DOHH2 (cell line): ENCODE results near the gene CEACAM7.

Experiments
- H3F3A ChIP-seq: fragments of 200-600 bp; sonication (generic), shearing (Covaris generic); 2 replicates; pipeline ENCODE4 v1.6.0; 2016; ENCODE audit warnings: antibody characterized with exemption, mild to moderate bottlenecking; ENCODE audit not compliant: control insufficient read depth, insufficient read depth
- H3K27ac ChIP-seq: fragments of 200-600 bp; sonication (generic); 2 replicates; pipeline ENCODE4 v1.5.1; 2014; ENCODE audit warnings: low read depth, mild to moderate bottlenecking, low read length, moderate library complexity
- H3K27me3 ChIP-seq: fragments of 200-600 bp; sonication (generic); 2 replicates; pipeline ENCODE4 v1.6.1; 2014; ENCODE audit warnings: mild to moderate bottlenecking, low read length, mixed read lengths; ENCODE audit not compliant: control insufficient read depth
- H3K36me3 ChIP-seq: fragments of 200-600 bp; sonication (generic); 2 replicates; pipeline ENCODE4 v1.6.1; 2014; ENCODE audit warnings: mild to moderate bottlenecking, low read length, moderate library complexity, mixed read lengths; ENCODE audit not compliant: control insufficient read depth
- H3K4me1 ChIP-seq: fragments of 200-600 bp; sonication (generic); 2 replicates; pipeline ENCODE4 v1.6.1; 2014; ENCODE audit warnings: mild to moderate bottlenecking, low read length, mixed read lengths; ENCODE audit not compliant: control insufficient read depth
- H3K4me2 ChIP-seq: fragments of 200-600 bp; sonication (generic); 2 replicates; pipeline ENCODE4 v1.6.0; 2014; ENCODE audit warnings: mild to moderate bottlenecking, low read length, moderate library complexity
- H3K4me3 ChIP-seq: fragments of 200-600 bp; sonication (generic); 2 replicates; pipeline ENCODE4 v1.5.1; 2014; ENCODE audit warnings: mild to moderate bottlenecking, low read length, mixed read lengths
- H3K79me2 ChIP-seq: fragments of 200-600 bp; sonication (generic); 2 replicates; pipeline ENCODE4 v1.6.1; 2014; ENCODE audit warnings: mild to moderate bottlenecking, low read length, mixed read lengths; ENCODE audit not compliant: control insufficient read depth
- H3K9me2 ChIP-seq: fragments of 200-600 bp; sonication (generic); replicated peaks from 2 replicates; pipeline ENCODE4 v1.6.1; 2014; ENCODE audit warnings: mild to moderate bottlenecking, low read length, mixed read lengths; ENCODE audit not compliant: control insufficient read depth
- H3K9me3 ChIP-seq: fragments of 200-600 bp; sonication (generic); 2 replicates; pipeline ENCODE4 v1.6.1; 2014; ENCODE audit warnings: antibody characterized with exemption, low read length, mixed read lengths; ENCODE audit not compliant: control insufficient read depth, insufficient read depth
- H4K20me1 ChIP-seq: fragments of 200-600 bp; sonication (generic); 2 replicates; pipeline ENCODE4 v1.6.0; 2014; ENCODE audit warnings: low read depth, mild to moderate bottlenecking, antibody characterized with exemption, low read length, moderate library complexity; ENCODE audit not compliant: control insufficient read depth, insufficient read depth
- EZH2phosphoT487 ChIP-seq: fragments of 200-600 bp; sonication (generic); IDR thresholded peaks from 2 replicates; pipeline ENCODE4 v1.6.1; 2017; ENCODE audit warnings: borderline replicate concordance, mild to moderate bottlenecking, antibody characterized with exemption, low read length, moderate library complexity, mixed read lengths
- TF ChIP-seq, protein P1 (sequence below): fragments of 200-600 bp; sonication (generic); IDR thresholded peaks from one replicate; pipeline ENCODE4 v1.5.1; 2014; ENCODE audit warnings: antibody characterized with exemption, mild to moderate bottlenecking, low read depth, low read length; ENCODE audit not compliant: poor library complexity, severe bottlenecking

CEACAM7 gene

GRCh38 chr19:41699968-41700323 lies 11.9 kb upstream of the CEACAM7 start:
- no peaks in the 10 kb centered on the region for H3K79me2 ChIP-seq
- H3K27me3 ChIP-seq: peaks cover 3% of the 10 kb centered on the region; the same call in 1 of the 2 replicates
- no peaks in the 10 kb centered on the region for H3K9me3 ChIP-seq
- H3K36me3 ChIP-seq: no peaks in the 10 kb centered on the region
- no peaks in the 10 kb centered on the region for H3K9me2 ChIP-seq
- H3K27ac ChIP-seq: no peak overlapping the region
- no peaks in the 10 kb centered on the region for H3K4me1 ChIP-seq
- no peaks in the 10 kb centered on the region; the same call in 1 of the 2 replicates for H4K20me1 ChIP-seq
- no peak overlapping the region for H3K4me3 ChIP-seq
- no peak overlapping the region for H3K4me2 ChIP-seq
- no peaks in the 10 kb centered on the region for H3F3A ChIP-seq
- TF ChIP-seq, protein P1, sequence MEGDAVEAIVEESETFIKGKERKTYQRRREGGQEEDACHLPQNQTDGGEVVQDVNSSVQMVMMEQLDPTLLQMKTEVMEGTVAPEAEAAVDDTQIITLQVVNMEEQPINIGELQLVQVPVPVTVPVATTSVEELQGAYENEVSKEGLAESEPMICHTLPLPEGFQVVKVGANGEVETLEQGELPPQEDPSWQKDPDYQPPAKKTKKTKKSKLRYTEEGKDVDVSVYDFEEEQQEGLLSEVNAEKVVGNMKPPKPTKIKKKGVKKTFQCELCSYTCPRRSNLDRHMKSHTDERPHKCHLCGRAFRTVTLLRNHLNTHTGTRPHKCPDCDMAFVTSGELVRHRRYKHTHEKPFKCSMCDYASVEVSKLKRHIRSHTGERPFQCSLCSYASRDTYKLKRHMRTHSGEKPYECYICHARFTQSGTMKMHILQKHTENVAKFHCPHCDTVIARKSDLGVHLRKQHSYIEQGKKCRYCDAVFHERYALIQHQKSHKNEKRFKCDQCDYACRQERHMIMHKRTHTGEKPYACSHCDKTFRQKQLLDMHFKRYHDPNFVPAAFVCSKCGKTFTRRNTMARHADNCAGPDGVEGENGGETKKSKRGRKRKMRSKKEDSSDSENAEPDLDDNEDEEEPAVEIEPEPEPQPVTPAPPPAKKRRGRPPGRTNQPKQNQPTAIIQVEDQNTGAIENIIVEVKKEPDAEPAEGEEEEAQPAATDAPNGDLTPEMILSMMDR: no peak
- no peak for TF ChIP-seq EZH2phosphoT487

DNA sequence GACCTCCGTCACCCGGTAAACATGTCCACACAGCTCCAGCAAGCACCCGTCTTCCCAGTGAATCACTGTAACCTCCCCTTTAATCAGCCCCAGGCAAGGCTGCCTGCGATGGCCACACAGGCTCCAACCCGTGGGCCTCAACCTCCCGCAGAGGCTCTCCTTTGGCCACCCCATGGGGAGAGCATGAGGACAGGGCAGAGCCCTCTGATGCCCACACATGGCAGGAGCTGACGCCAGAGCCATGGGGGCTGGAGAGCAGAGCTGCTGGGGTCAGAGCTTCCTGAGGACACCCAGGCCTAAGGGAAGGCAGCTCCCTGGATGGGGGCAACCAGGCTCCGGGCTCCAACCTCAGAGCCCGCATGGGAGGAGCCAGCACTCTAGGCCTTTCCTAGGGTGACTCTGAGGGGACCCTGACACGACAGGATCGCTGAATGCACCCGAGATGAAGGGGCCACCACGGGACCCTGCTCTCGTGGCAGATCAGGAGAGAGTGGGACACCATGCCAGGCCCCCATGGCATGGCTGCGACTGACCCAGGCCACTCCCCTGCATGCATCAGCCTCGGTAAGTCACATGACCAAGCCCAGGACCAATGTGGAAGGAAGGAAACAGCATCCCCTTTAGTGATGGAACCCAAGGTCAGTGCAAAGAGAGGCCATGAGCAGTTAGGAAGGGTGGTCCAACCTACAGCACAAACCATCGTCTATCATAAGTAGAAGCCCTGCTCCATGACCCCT lies 11.3 kb upstream of the CEACAM7 start:
- TF ChIP-seq EZH2phosphoT487: no peak
- TF ChIP-seq, protein P1: no peak
- Histone ChIP-seq H3K36me3 (no peaks in the 10 kb centered on the region), H3K4me3 (no peak overlapping the region), H3K9me3 (no peaks in the 10 kb centered on the region), H3K27ac (no peak overlapping the region), H3F3A (no peaks in the 10 kb centered on the region), H3K27me3 (no peaks in the 10 kb centered on the region; the same call in 1 of the 2 replicates), H3K9me2 (no peaks in the 10 kb centered on the region), H3K4me1 (no peaks in the 10 kb centered on the region), H4K20me1 (no peaks in the 10 kb centered on the region; the same call in 1 of the 2 replicates), H3K79me2 (no peaks in the 10 kb centered on the region), H3K4me2 (no peak overlapping the region)

GRCh38 chr19:41698746-41699230 lies 10.7 kb upstream of the CEACAM7 start:
- Histone ChIP-seq H3K79me2 (no peaks in the 10 kb centered on the region), H3K9me3 (no peaks in the 10 kb centered on the region), H3K4me2 (no peak overlapping the region), H4K20me1 (no peaks in the 10 kb centered on the region; the same call in 1 of the 2 replicates), H3K4me1 (no peaks in the 10 kb centered on the region), H3K36me3 (no peaks in the 10 kb centered on the region), H3K9me2 (no peaks in the 10 kb centered on the region), H3F3A (no peaks in the 10 kb centered on the region), H3K27me3 (no peaks in the 10 kb centered on the region), H3K27ac (no peak overlapping the region), H3K4me3 (no peak overlapping the region)
- no peak for TF ChIP-seq EZH2phosphoT487
- TF ChIP-seq, protein P1: no peak
